Measurements from ENCODE around the gene HGF. TPM values are rescaled to one million over a fixed set of nuclear protein-coding genes. Genes with fewer than 3 reads are reported as not detected.

The HGF gene
- total and polyA plus RNA-seq, 2 of the 13 experiments (the other 11 are each of a cell fraction or from before 2014, with no cell fraction given), result not detected

GRCh38 chr7:81662531-81662930 lies 107.3 kb downstream of the HGF start:
- ChIA-PET POLR2A (no interaction called here), CTCF (ENCODE audit: low intra/inter-chr PET ratio, low total read pairs) (no interaction called here)
- Histone ChIP-seq H3K27me3 (ENCODE audit: control insufficient read depth in 1 of 2, insufficient read depth in 2 of 2, low read length in 2 of 2) (no peaks in the 10 kb centered on the region), H3K9me3 (ENCODE audit: low read length) (no peaks in the 10 kb centered on the region), H3K36me3 (replicated peaks in 1 of 2; ENCODE audit: control insufficient read depth in 1 of 2, insufficient read depth in 2 of 2, low read length in 2 of 2) (no peaks in the 10 kb centered on the region), H3K4me1 (ENCODE audit: insufficient read depth, low read length) (no peaks in the 10 kb centered on the region), H3K27ac (ENCODE audit: extremely low read length, insufficient read depth, low read length) (no peak overlapping the region), H4K20me1 (ENCODE audit: insufficient read depth, low read length) (no peaks in the 10 kb centered on the region), H3K4me2 (ENCODE audit: low read depth, low read length) (no peak overlapping the region), H2AFZ (ENCODE audit: low read length) (no peak overlapping the region), H3K79me2 (ENCODE audit: insufficient read depth, low read length) (no peaks in the 10 kb centered on the region), H3K4me3 (replicated peaks in 1 of 3; ENCODE audit: insufficient read depth in 1 of 3, low read depth in 2 of 3, low read length in 3 of 3) (no peak overlapping the region), H3K9ac (ENCODE audit: insufficient read depth, low read depth, low read length) (no peak overlapping the region)
- intact Hi-C loops (cut with micrococcal nuclease; ENCODE audit: unreplicated experiment) (no loop called here), in situ Hi-C loops (cut with HindIII; ENCODE audit: extremely low pct_ligation_motif_present, low pct_unique_long_range_greater_than_20kb) (no loop called here)
- BruUV-seq (replicated peaks), result no TSS peak
- WGBS (ENCODE audit: low lambda C conversion rate), result 0% methylated on average over 1 of the region's 1 CpG
- TF ChIP-seq ZNF615 (CRISPR knock-in tag; IDR thresholded peaks at IDR 0.05; ENCODE audit: borderline replicate concordance) (no peak), ATM (IDR thresholded peaks at IDR 0.05; ENCODE audit: borderline replicate concordance) (no peak), PCBP1 (IDR thresholded peaks at IDR 0.05; ENCODE audit: borderline replicate concordance, low read depth, low read length) (no peak), ISX (CRISPR knock-in tag; conservative IDR thresholded peaks at IDR 0.05) (no peak), GTF2F1 (IDR thresholded peaks at IDR 0.05; ENCODE audit: low read length) (no peak)
- FAIRE-seq, result no peak
- DNase-seq (ENCODE audit: low spot score), result no peak
- ATAC-seq, result no peak

- ATAC-seq (no peak), FAIRE-seq (no peak), DNase-seq (ENCODE audit: low spot score) (no peak)
- ChIA-PET CTCF (ENCODE audit: low intra/inter-chr PET ratio, low total read pairs) (no interaction called here), POLR2A (no interaction called here)
- Histone ChIP-seq H3K4me2 (ENCODE audit: low read depth, low read length) (no peak overlapping the region), H3K9me3 (ENCODE audit: low read length) (no peaks in the 10 kb centered on the region), H3K4me1 (ENCODE audit: insufficient read depth, low read length) (no peaks in the 10 kb centered on the region), H3K36me3 (replicated peaks in 1 of 2; ENCODE audit: control insufficient read depth in 1 of 2, insufficient read depth in 2 of 2, low read length in 2 of 2) (no peaks in the 10 kb centered on the region), H3K79me2 (ENCODE audit: insufficient read depth, low read length) (no peaks in the 10 kb centered on the region), H3K27me3 (ENCODE audit: control insufficient read depth in 1 of 2, insufficient read depth in 2 of 2, low read length in 2 of 2) (no peaks in the 10 kb centered on the region), H3K27ac (ENCODE audit: extremely low read length, insufficient read depth, low read length) (no peak overlapping the region), H2AFZ (ENCODE audit: low read length) (no peak overlapping the region), H3K4me3 (replicated peaks in 1 of 3; ENCODE audit: insufficient read depth in 1 of 3, low read depth in 2 of 3, low read length in 3 of 3) (no peak overlapping the region), H3K9ac (ENCODE audit: insufficient read depth, low read depth, low read length) (no peak overlapping the region), H4K20me1 (ENCODE audit: insufficient read depth, low read length) (no peaks in the 10 kb centered on the region)
- in situ Hi-C loops (cut with HindIII; ENCODE audit: extremely low pct_ligation_motif_present, low pct_unique_long_range_greater_than_20kb) (no loop called here), intact Hi-C loops (cut with micrococcal nuclease; ENCODE audit: unreplicated experiment) (no loop called here)
- TF ChIP-seq MED1 (CRISPR knock-in tag; IDR thresholded peaks at IDR 0.05), result no peak
- no peak for TF ChIP-seq ZBTB25 (CRISPR knock-in tag; IDR thresholded peaks at IDR 0.05)
- no TSS peak for BruUV-seq (replicated peaks)
- WGBS (ENCODE audit: low lambda C conversion rate), result 0% methylated on average over 1 of the region's 3 CpGs
Observed at GRCh38 chr7:81659697-81660395, 110.0 kb downstream of the HGF start.

Data from HepG2 (cell line).